ENCODE measurements around the gene KIF13A. TPM values are rescaled to one million over a fixed set of nuclear protein-coding genes. Genes with fewer than 3 reads are reported as not detected.

The KIF13A gene
- total and polyA plus RNA-seq, 9 of the 15 experiments (the other 6 are each of a cell fraction or from before 2014, with no cell fraction given), result 3.6 to 44.3 (median 29.7) TPM

GRCh38 chr6:17714177-17714576 is 273.3 kb downstream of the KIF13A start (continued):
- TF ChIP-seq PCBP1 (IDR thresholded peaks at IDR 0.05; ENCODE audit: low read depth, low read length, poor library complexity, severe bottlenecking) (no peak), TOE1 (IDR thresholded peaks at IDR 0.05; ENCODE audit: borderline replicate concordance) (no peak), TOE1 (CRISPR knock-in tag; IDR thresholded peaks at IDR 0.05; ENCODE audit: borderline replicate concordance, low read depth) (no peak), FOXO4 (CRISPR knock-in tag; IDR thresholded peaks at IDR 0.05) (no peak), TCF7 (IDR thresholded peaks at IDR 0.05; ENCODE audit: borderline replicate concordance) (no peak), MCM3 (IDR thresholded peaks at IDR 0.05) (no peak), KDM1A (IDR thresholded peaks at IDR 0.05) (no peak), CHD4 (IDR thresholded peaks at IDR 0.05; ENCODE audit: insufficient read depth, insufficient replicate concordance, low read depth, low read length, poor library complexity, severe bottlenecking) (no peak), ARID1B (IDR thresholded peaks at IDR 0.05) (no peak), ZKSCAN8 (CRISPR knock-in tag; IDR thresholded peaks at IDR 0.05) (no peak), ZSCAN29 (IDR thresholded peaks at IDR 0.05) (no peak), CEBPG (CRISPR knock-in tag; IDR thresholded peaks at IDR 0.05) (no peak), CEBPG (tag; conservative IDR thresholded peaks at IDR 0.05 in 1 of 2, IDR thresholded peaks at IDR 0.05 in 1 of 2) (0 out of 4 replicates have a peak, but pooled peaks of 1 of the 2 experiments have one; percentile 24), HNRNPL (IDR thresholded peaks at IDR 0.05; ENCODE audit: low read depth, low read length) (no peak), EWSR1 (IDR thresholded peaks at IDR 0.05; ENCODE audit: borderline replicate concordance, low read depth, partially characterized antibody) (no peak), RBFOX2 (IDR thresholded peaks at IDR 0.05; ENCODE audit: low read depth, low read length) (0 out of 2 replicates have a peak, but pooled peaks have one; percentile 12), JUN (IDR thresholded peaks at IDR 0.05; ENCODE audit: borderline replicate concordance, low read depth, low read length) (peak; percentile 64; the same call in 1 of the 2 replicates), JUN (CRISPR knock-in tag; IDR thresholded peaks at IDR 0.05; ENCODE audit: borderline replicate concordance) (no peak), PHF8 (IDR thresholded peaks at IDR 0.05; ENCODE audit: borderline replicate concordance, low read length) (no peak), MBD2 (IDR thresholded peaks at IDR 0.05; ENCODE audit: borderline replicate concordance, low read depth) (no peak), NUFIP1 (IDR thresholded peaks at IDR 0.05; ENCODE audit: partially characterized antibody) (no peak), NR2F6 (CRISPR knock-in tag; IDR thresholded peaks at IDR 0.05) (no peak), ESRRB (CRISPR knock-in tag; IDR thresholded peaks at IDR 0.05; ENCODE audit: borderline replicate concordance) (no peak)
- TF ChIP-seq, protein P1, sequence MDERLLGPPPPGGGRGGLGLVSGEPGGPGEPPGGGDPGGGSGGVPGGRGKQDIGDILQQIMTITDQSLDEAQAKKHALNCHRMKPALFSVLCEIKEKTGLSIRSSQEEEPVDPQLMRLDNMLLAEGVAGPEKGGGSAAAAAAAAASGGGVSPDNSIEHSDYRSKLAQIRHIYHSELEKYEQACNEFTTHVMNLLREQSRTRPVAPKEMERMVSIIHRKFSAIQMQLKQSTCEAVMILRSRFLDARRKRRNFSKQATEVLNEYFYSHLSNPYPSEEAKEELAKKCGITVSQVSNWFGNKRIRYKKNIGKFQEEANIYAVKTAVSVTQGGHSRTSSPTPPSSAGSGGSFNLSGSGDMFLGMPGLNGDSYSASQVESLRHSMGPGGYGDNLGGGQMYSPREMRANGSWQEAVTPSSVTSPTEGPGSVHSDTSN (CRISPR knock-in tag; IDR thresholded peaks at IDR 0.05; ENCODE audit: low read depth), result no peak
- TF ChIP-seq, protein P1 (tag; conservative IDR thresholded peaks at IDR 0.05; ENCODE audit: low read depth), result no peak
